Calu3 (cell line): ENCODE measurements around the gene BHLHE40. TPM values are rescaled to one million over a fixed set of nuclear protein-coding genes. Genes with fewer than 3 reads are reported as not detected.

Experiments used
- BruUV-seq: library from RNA; stranded (reverse); fragments of 400-500 nt; replicated peaks from 2 replicates; lab custom pipeline; 2021; lab: Mats Ljungman, UMichigan
- CTCF ChIA-PET: fragments of 300-600 bp; sonication (Branson Sonifier 250); formaldehyde crosslinking; loops from one replicate; lab custom pipeline; 2022; ENCODE audit warnings: antibody characterized with exemption; lab: Charles Lee
- DNase-seq: peaks from one replicate; pipeline ENCODE4 v3.0.0; 2022
- H3K27ac Mint-ChIP-seq: one replicate; pipeline ENCODE4 v1.8.0; 2022; ENCODE audit warnings: mixed read lengths; ENCODE audit not compliant: unreplicated experiment
- H3K27me3 Mint-ChIP-seq: one replicate; pipeline ENCODE4 v1.8.0; 2022; ENCODE audit warnings: mixed read lengths; ENCODE audit not compliant: unreplicated experiment
- H3K36me3 Mint-ChIP-seq: one replicate; pipeline ENCODE4 v1.8.0; 2022; ENCODE audit warnings: mild to moderate bottlenecking, moderate library complexity, mixed read lengths; ENCODE audit not compliant: insufficient read depth, unreplicated experiment
- H3K4me1 Mint-ChIP-seq: one replicate; pipeline ENCODE4 v1.8.0; 2022; ENCODE audit warnings: mild to moderate bottlenecking, low read depth, mixed read lengths; ENCODE audit not compliant: unreplicated experiment
- H3K4me3 Mint-ChIP-seq: one replicate; pipeline ENCODE4 v1.8.0; 2022; ENCODE audit warnings: mild to moderate bottlenecking, low read depth, moderate library complexity, mixed read lengths; ENCODE audit not compliant: unreplicated experiment
- H3K9me3 Mint-ChIP-seq: one replicate; pipeline ENCODE4 v1.8.0; 2022; ENCODE audit warnings: low read depth, mixed read lengths; ENCODE audit not compliant: unreplicated experiment
- CTCF ChIP-seq: fragments of 200-600 bp; IDR thresholded peaks from one replicate; pipeline ENCODE4 v1.8.0; 2022; ENCODE audit warnings: antibody characterized with exemption; ENCODE audit not compliant: unreplicated experiment
- intact Hi-C: fragments of 100-400 bp; cut with micrococcal nuclease; formaldehyde crosslinking; loops from one replicate; pipeline ENCODE4 v1.10.0; 2022; ENCODE audit not compliant: unreplicated experiment
- total RNA-seq: library from RNA; stranded (reverse); gene quantifications from 2 replicates; pipeline ENCODE4 v1.2.3, GENCODE V29; 2022

The BHLHE40 gene
- total RNA-seq, 1 experiment from 2014 or later, result 71.9 TPM

GRCh38 chr3:5001135-5001534 is 21.9 kb downstream of the BHLHE40 start:
- CTCF ChIA-PET, result no interaction called here
- intact Hi-C loops, result no loop called here
- BruUV-seq, result no TSS peak

GRCh38 chr3:5001805-5002173 is 22.6 kb downstream of the BHLHE40 start:
- Mint-ChIP-seq H3K4me3 (no peak overlapping the region), H3K9me3 (no peaks in the 10 kb centered on the region), H3K36me3 (no peaks in the 10 kb centered on the region), H3K27me3 (no peaks in the 10 kb centered on the region), H3K27ac (no peak overlapping the region), H3K4me1 (peaks cover 10% of the 10 kb centered on the region)
- BruUV-seq, result no TSS peak
- no peak for TF ChIP-seq CTCF
- CTCF ChIA-PET, result no interaction called here
- DNase-seq, result no peak
- intact Hi-C loops, result no loop called here

More at GRCh38 chr3:5001135-5001534, 21.9 kb downstream of the BHLHE40 start:
- Mint-ChIP-seq H3K9me3 (no peaks in the 10 kb centered on the region), H3K4me3 (no peak overlapping the region), H3K4me1 (peaks cover 17% of the 10 kb centered on the region), H3K36me3 (no peaks in the 10 kb centered on the region), H3K27me3 (no peaks in the 10 kb centered on the region), H3K27ac (no peak overlapping the region)
- TF ChIP-seq CTCF, result no peak
- no peak for DNase-seq

GRCh38 chr3:5002174-5002870 is 23.1 kb downstream of the BHLHE40 start:
- Mint-ChIP-seq H3K27ac (no peak overlapping the region), H3K9me3 (no peaks in the 10 kb centered on the region), H3K27me3 (no peaks in the 10 kb centered on the region), H3K4me1 (peaks cover 12% of the 10 kb centered on the region), H3K4me3 (no peak overlapping the region), H3K36me3 (no peaks in the 10 kb centered on the region)
- TF ChIP-seq CTCF, result no peak
- CTCF ChIA-PET, result no interaction called here
- DNase-seq, result no peak
- no TSS peak for BruUV-seq
- intact Hi-C loops, result no loop called here

- intact Hi-C loops, result no loop called here
- Mint-ChIP-seq H3K9me3 (no peaks in the 10 kb centered on the region), H3K4me3 (no peak overlapping the region), H3K27me3 (no peaks in the 10 kb centered on the region), H3K36me3 (no peaks in the 10 kb centered on the region), H3K27ac (no peak overlapping the region), H3K4me1 (peaks cover 16% of the 10 kb centered on the region)
- CTCF ChIA-PET, result no interaction called here
- no peak for TF ChIP-seq CTCF
- DNase-seq, result no peak
- no TSS peak for BruUV-seq
These were observed 23.6 kb downstream of the BHLHE40 start for GRCh38 chr3:5002871-5003247.
